Aorta (tissue), 5 donors: ENCODE measurements around the gene PMM2. TPM values are rescaled to one million over a fixed set of nuclear protein-coding genes. Genes with fewer than 3 reads are reported as not detected.

Source experiments
- ATAC-seq: fragments of 200-7000 bp; cut with Tn5 transposase; one replicate; pipeline ENCODE4 v1.9.1; 2022; ENCODE audit warnings: moderate library complexity; ENCODE audit not compliant: low FRiP score
- DNase-seq, 2 donors: peaks; one replicate each; pipeline ENCODE4 v3.0.0-alpha.2; 2020
- H3K27ac ChIP-seq, 2 donors: one replicate each; pipeline ENCODE4 v1.5.1; 2013; ENCODE audit warnings: low read length in 2 of 2, mild to moderate bottlenecking in 2 of 2, moderate library complexity in 2 of 2, control low read depth in 1 of 2, inconsistent platforms in 1 of 2, low read depth in 1 of 2
- H3K27me3 ChIP-seq, 2 donors: one replicate each; pipeline ENCODE4 v1.6.1; 2013; ENCODE audit warnings: control low read depth in 1 of 2, low read length in 1 of 2, mild to moderate bottlenecking in 1 of 2, moderate library complexity in 1 of 2; ENCODE audit not compliant: insufficient read depth in 2 of 2, control insufficient read depth in 1 of 2
- H3K36me3 ChIP-seq, 2 donors: one replicate each; pipeline ENCODE4 v1.6.1; 2013; ENCODE audit warnings: control low read depth in 1 of 2, low read length in 1 of 2, mild to moderate bottlenecking in 1 of 2; ENCODE audit not compliant: insufficient read depth in 2 of 2, control insufficient read depth in 1 of 2
- H3K4me1 ChIP-seq, 2 donors: one replicate each; pipeline ENCODE4 v1.6.1; 2013; ENCODE audit warnings: low read length in 2 of 2, control low read depth in 1 of 2, mild to moderate bottlenecking in 1 of 2, moderate library complexity in 1 of 2; ENCODE audit not compliant: insufficient read depth in 2 of 2, control insufficient read depth in 1 of 2
- H3K4me3 ChIP-seq, 2 donors: one replicate each; pipeline ENCODE4 v1.5.1; 2013; ENCODE audit warnings: low read length in 2 of 2, control low read depth in 1 of 2, mild to moderate bottlenecking in 1 of 2
- H3K9me3 ChIP-seq: one replicate; pipeline ENCODE4 v1.6.1; 2013; ENCODE audit warnings: mild to moderate bottlenecking, low read length; ENCODE audit not compliant: control insufficient read depth
- WGBS, 2 donors: extraction: QIAGEN DNeasy Blood & Tissue Kit; methylation state at CpG; one replicate each; pipeline ENCODE4 v1.1.7; 2013; 5-methylcytosine and 5-hydroxymethylcytosine counted together
- intact Hi-C, 2 donors: fragments of 100-400 bp; cut with DNase I; formaldehyde crosslinking; loops; one replicate each; pipeline versions ENCODE4 v1.14.2 to v1.15.0; 2022
- polyA plus RNA-seq, 2 donors: library from polyadenylated mRNA; stranded (reverse); fragments of 200-250 nt; gene quantifications; one replicate each; pipeline ENCODE4 v1.2.3, GENCODE V29; 2013
- total RNA-seq, 2 donors: library from RNA; stranded (reverse); fragmentation: NEBNext Ultra II Directional; extraction: Animal tissue kit (Norgen Biotek cat#: 25700); gene quantifications; one replicate each; pipeline ENCODE4 v1.2.1, GENCODE V29; 2021
- donor health status: healthy with polysubstance abuse.
- donor health status: Bipolar disorder and iron deficiency.
- donor health status: DM: no; HTN: no; CAD: no.
- donor health status: DM: no; HTN: no; CAD: no.
- donor health status: DM: yes; HTN: yes; CAD: no.

Gene PMM2
- total and polyA plus RNA-seq, 4 donors, result 7.8 to 48.4 (median 31.7) TPM

- intact Hi-C loops, result no loop called here
Observed at GRCh38 chr16:8898660-8899318, 101.2 kb downstream of the PMM2 start.

More at GRCh38 chr16:8898660-8899318, 101.2 kb downstream of the PMM2 start:
- Histone ChIP-seq H3K4me3 (no peak overlapping the region), H3K4me1 (no peaks in the 10 kb centered on the region), H3K27ac (no peak overlapping the region), H3K36me3 (peaks cover 6 to 25% of the 10 kb centered on the region in 2 donors), H3K27me3 (no peaks in the 10 kb centered on the region), H3K9me3 (no peaks in the 10 kb centered on the region)
- peak in 1 of 2 donors; percentile 14 for DNase-seq
- ATAC-seq, result no peak
- WGBS, 2 donors, result 93 to 94% methylated on average over 3 of the region's 3 CpGs

Other genes with a start within 250 kb of the PMM2 start
- not detected for gene TMEM114, start 207.3 kb upstream of the PMM2 start, total RNA-seq
- not detected for gene TMEM114, start 207.3 kb upstream of the PMM2 start, polyA plus RNA-seq
- 10 to 100 TPM; 39.6 to 42.8 TPM for gene METTL22, start 176.1 kb upstream of the PMM2 start, total RNA-seq
- 10 to 100 TPM; 41.7 to 49.7 TPM for gene METTL22, start 176.1 kb upstream of the PMM2 start, polyA plus RNA-seq
- gene ABAT, start 123.2 kb upstream of the PMM2 start, total RNA-seq, result 10 to 100 TPM; 10.3 to 11.5 TPM
- 1 to 10 TPM; 6.6 to 8.9 TPM for gene ABAT, start 123.2 kb upstream of the PMM2 start, polyA plus RNA-seq
- gene TMEM186, start 200 bp upstream of the PMM2 start, total RNA-seq, result 1 to 10 TPM; 5.7 to 7.0 TPM
- gene TMEM186, start 200 bp upstream of the PMM2 start, polyA plus RNA-seq, result 10 to 100 TPM in 1 of 2 donors, 1 to 10 TPM in 1; 7.5 to 10.3 TPM
- gene CARHSP1, start 71.2 kb downstream of the PMM2 start, total RNA-seq, result 10 to 100 TPM; 53.4 to 69.0 TPM
- gene CARHSP1, start 71.2 kb downstream of the PMM2 start, polyA plus RNA-seq, result 100 to 1,000 TPM in 1 of 2 donors, 10 to 100 TPM in 1; 66.8 to 122 TPM
- gene LITAFD, start 84.5 kb downstream of the PMM2 start, total RNA-seq, result not detected
- not detected for gene LITAFD, start 84.5 kb downstream of the PMM2 start, polyA plus RNA-seq
- gene USP7, start 166.1 kb downstream of the PMM2 start, total RNA-seq, result 100 to 1,000 TPM in 1 of 2 donors, 10 to 100 TPM in 1; 93.2 to 110 TPM
- 10 to 100 TPM; 18.0 to 51.5 TPM for gene USP7, start 166.1 kb downstream of the PMM2 start, polyA plus RNA-seq